ENCODE results near the gene IL9.

IL9 gene

DNA sequence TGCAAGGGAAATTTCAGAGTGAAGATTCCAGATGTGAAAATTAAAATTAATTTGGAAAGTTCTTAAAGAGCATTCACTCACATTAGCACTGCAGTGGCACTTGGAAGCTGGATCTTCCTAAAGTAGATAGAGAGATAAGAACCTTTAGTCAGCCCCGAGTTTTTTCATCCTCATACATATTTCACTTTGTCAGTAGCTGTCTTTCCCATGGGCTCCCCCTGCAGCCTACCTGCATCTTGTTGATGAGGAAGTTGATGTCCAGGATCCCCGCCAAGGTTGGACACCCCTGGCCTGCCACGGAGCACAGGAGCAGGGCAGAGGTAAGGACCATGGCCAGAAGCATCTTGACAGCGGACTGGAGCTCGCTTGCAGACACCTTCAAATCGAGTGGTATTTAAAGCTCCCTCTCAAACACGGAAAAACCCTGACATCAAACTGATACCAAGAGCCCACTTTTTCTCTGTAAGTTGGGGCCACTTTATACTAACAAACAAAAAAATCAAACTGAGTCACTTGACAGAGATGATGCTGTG, at the start of gene IL9:
Gene IL9 (minus strand): TSS at position 368 of the 533 bp plus-strand sequence. CDS start 25 bp downstream, at position 343.
- DNase-seq, result no peak

DNA sequence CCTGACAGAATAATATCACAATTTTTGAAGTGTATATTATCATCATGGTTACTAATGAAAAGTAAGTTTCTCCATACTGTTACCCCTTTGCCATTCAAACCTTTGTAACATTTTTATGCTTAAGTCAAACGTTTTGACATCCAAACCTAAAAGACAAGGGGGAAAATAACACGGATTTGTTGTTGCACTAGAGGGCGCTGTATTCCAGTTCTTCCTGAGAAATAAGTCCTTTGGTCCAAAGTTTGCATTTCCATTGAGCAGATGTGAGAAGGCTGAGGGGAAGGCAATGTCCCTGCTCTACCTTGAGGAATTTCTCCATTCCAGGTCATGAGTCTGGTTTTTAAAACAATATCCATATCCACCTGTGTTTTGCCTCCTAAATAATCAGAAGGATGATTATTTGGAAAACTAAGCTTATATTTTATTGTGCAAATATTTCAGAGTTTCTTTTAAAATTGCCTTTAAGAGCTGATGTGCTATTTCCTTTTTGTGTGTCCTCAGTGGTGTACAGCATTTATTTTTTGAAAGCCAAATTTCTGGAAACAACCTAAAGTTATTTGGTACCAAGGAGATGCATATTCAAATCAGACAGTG, 49.4 kb upstream of the IL9 start:
- peak; percentile 74 for DNase-seq

DNA sequence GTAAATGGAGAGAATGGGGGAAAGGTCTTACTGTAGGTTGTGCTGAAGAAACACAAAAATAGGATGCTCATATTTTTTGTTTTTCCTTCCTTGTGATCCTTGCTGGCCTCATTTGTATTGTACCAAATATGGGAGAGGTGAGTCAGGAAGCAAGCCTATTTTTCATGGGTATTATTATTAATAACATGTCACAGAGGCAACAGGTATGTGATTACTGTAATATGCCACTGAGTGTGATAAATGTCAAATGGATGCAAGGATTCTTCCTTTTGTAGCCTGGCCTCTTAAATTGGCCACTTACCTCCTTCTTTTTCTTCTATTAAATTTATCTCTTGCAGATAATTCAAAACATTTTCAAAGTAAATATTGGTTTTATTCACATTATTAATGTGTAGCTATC, 48.9 kb upstream of the IL9 start:
- DNase-seq, result no peak

DNA sequence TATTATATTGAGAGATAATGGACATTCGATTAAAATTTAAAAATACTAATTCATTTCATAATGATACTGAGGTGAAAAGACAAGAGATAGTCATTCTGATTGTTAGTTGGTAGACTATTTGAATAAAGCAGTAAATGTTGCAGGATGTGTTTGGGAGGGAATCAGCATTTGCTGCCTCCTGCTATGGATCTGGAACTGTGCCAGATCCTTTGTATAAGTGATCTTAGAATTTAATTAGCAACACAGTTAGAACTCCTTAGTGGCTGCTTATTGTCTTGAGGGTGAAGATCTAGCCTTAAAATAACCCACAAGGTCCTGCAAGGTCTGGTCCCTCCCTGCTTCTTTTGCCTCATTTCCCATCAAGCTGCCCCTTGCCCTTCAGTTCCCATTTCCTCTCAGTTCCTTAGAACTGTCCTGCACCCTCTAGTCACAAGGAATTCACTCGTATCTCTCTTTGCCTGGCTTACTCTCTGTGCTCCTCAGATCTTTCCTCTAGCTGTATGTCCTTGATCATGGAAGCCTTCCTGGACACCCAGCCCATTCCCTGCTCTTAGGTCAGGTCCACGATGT, 46.6 kb upstream of the IL9 start:
- no peak for DNase-seq

DNA sequence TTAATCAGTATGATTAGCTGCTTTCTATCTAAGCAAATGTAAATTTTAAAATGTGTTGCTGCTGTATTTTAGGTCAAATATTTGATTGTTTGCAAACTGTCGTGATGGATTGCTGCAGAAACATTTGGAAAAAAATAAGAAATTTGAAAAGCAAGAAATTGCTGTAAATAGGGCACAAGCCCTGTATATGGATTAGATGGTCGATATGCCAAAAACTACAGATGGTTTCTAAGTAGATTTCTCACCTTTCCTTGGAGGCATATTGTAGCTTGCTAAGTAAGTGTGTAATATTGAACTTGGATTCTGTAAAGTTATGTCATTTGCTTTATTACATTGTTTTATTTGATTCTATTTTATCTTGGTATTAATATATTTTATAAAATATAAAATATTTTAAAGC, 46.1 kb upstream of the IL9 start:
- no peak for DNase-seq

DNA sequence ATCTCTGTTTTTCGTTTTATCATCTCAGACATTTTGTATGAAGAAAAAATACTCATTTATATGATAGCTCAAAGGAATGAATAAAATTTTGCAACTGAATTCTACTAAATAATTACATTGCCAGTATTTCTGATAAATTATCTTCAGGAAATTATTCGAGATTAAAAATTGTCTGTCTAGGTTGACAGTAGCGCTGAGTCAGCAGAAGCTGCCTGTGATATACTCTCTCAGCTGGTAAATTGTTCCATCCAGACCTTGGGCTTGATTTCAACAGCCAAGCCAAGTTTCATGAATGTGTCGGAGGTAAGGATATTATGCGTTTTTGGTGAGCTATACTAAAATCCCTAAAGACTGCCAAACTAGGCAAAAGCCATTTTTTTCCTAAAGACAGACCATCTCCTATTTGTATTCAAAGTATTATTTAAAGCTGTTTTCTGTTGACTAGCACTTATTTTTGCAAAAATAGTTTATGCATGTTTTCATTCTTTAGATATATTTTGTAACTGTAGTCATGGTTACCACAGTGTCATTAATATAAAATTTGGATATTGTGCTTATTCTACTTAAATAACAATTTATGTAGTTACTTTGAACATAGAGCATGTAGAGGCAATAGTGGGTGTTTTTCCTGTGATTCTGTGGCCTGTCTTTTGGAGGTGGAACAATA, 41.7 kb upstream of the IL9 start:
- no peak for DNase-seq

DNA sequence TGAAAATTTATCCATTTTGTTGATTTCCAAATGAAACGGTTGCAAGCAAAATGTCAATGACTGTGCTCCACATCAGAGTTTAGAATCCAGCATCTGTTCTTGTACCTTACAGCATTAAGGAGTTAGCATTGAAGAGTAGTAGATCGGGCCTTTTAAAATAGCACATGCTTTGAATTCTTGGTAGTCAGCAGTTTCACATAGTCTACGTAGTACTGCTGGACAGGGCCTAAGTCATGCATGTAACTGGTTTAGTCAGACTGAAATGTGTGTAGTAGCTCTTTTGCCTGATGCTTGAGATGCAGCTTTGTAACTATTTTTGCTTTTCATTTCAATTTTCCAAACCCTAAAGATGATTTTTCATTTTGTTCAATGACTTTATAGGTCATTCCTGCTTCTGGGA, 39.3 kb upstream of the IL9 start:
- DNase-seq, result no peak

DNA sequence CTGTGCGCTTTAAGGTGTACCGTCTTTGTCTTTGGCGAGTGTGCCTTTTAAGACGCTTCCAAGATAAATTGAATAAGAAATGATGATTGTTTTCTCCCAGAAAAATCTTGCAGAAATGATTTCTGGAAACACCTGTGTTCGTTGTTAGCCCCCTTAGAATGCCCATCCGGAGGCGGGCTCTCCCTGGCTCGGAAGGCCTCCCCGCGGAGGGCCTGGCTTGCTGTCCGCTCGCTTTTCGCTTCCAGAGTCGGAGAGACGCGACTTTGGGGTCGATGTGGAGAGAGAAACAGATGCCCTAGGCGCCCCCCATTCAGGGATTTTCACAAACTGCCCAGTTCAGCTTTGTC, 35.3 kb upstream of the IL9 start:
- DNase-seq, result no peak

DNA sequence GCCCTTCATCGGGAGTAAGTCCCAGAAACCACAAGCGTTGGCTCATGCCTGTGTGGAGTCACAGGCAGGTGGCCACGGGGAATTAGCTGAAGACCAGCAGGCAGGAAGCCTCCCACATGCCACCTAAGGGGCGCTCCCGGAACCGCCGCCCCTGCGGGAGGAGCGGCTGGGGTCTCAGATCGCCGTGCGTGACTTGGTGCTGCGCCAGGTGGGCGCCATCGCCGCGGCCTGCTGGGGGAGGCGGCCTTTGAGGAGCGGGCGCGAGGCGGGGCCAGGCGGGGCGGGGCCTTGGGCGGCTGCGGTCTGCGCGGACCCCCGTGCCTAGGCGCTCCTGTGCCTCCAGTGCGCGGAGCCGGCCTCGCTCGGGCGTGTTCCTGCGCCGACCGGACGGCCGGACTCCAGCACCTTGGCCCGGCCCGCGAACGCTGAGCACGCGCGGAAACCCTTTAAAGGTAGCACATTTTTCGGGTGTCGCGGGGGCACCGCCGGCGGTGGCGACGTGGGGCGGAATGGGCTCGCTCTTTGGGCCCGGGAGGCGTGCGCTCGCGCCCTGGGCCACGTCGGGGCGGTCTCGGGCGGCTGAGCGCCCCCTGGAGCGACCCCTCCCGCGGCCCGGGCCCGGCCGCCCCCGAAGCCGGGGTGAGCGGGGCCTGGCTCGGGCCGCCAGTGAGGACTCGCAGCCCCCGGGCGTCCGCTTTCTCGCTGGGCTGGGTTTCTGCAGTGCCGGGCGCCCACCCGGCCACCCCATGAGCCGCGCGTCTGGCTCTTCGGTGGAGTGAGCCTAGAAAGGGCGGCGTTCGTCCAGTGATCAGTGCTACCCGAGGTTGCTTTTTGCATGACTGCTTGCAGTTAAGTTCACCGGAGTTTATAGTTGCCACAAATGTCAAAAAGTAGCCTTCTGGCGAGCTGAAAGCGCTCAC, 34.6 kb upstream of the IL9 start:
- DNase-seq, result no peak

DNA sequence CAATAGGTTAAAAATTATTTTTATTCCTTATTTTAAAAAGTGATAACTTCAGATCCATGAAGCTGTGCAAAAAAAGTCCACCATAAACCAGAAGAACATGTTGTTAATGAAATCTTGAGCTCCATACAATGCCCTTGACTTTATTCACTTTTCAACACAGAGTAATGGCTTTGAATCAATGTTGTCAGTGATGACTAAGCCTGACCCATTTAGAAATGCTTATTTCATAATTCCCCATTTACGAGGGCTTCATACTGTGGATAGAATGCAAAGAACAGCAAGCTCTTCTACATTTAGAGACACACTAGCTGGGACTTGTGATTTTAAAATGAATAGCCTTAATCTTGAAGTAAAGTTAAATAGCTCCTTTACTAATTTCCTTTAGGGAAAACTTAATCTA, 25.7 kb upstream of the IL9 start:
- peak; percentile 54 for DNase-seq

DNA sequence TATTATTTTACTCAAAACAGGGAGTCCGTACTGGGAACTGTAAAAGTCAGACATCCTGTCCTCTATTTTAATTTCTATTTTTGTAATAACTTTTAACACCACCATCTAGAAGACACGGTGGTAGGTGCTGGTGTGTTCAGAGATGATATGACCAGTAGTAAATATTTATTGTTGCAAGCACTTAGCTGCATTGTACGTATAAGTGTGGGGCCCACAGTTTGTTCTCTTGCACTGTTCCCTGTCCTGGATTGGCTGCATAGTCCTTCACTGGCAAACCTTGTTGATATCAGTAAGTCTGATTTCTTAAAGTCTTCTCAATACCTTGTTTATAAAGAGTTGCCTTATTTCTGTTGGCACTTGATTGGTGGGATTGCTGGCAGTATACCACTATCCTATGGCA, 24.6 kb upstream of the IL9 start:
- no peak for DNase-seq

DNA sequence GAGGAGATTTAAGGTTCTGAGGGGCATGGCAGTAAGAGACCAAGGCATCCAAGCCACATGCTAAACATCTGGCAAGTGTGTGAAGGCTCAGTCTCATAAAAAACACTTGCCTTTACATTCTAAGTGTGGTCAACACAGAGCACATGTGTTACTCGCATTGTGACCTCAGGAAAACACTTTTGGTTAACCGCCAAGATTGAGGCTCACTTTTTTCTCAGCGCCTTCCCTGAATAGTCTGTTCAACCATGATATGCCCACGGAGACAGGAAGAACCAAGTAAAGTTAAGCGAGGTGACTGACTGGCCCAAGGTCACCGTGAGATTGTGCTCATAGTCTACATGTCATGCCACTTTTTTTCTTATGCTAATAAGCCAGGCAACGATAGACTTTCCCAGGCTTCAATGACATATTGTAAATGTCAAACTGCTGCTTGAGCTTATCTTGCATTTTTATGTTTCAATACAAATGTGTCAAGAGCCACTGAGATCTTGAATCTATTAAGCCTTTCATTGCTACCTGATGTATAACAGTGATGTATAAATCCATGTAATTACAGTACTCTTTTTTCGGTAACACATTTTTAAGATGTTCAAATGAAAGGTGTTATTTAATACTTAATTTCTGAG, 21.1 kb upstream of the IL9 start:
- no peak for DNase-seq

DNA sequence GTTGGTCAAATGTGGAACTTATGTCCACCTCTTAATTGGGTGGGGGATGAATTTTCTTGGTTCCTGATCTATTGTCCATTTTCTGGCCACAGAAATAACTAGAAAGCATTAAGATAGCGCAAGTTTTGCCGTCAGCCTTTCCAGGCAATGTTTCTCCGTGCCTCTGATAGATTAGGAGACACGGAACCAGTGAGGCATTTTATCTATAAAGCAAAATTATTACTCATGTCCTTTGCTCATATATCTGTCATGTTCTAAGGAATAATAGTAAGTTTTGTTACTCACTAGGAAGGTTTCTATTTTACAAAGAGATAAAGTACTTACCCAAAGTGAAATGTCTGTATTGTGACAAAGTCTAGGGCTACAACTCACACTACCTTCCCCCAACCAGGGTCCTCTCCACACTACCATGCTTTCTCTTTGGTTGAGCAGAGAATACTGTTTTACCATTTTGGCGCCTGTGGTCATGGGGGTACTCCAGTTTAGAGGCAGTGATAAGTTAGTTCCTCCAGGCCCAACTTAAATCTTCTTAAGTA, 19.9 kb upstream of the IL9 start:
- DNase-seq, result no peak

DNA sequence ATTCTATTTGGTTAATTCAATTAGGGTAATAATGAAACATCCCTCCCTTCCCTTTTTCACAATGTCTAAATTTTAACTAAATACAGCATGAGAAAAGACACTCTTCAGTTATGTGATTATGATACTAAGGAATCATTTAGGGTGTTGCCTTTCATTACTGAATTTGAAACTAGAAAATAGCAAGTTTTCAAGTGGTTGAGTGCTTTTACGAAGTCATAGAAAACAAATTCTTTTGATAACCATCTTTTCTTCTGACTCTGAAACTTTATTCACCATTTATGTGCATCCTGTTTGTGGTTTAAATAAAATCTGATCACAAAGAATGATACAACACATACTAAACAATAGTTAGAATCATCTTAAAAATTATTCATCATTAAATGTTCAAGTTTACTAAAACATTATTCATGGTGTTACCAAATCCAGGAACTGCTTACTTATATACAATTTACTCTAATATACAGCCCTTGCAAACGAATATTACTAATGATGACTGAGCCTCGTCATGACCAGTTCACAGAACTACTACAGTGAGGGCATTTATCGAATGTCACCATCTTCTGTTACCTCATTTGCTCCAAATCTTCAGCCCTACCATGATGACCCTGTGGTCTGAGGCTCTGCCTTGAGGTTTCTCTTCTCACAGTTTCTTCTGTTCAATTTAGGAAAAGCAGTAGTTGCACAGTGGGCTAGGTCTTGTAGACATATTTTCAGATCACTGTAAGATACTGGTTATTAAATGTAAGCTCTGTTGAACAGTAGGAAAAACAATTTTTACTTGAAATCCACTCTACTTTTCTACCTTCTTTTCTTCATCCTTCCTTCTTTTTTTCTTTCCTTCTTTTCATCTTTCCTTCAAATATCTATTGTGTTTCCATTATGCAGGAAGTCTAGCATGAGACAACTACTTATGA, 18.3 kb upstream of the IL9 start:
- DNase-seq, result no peak

DNA sequence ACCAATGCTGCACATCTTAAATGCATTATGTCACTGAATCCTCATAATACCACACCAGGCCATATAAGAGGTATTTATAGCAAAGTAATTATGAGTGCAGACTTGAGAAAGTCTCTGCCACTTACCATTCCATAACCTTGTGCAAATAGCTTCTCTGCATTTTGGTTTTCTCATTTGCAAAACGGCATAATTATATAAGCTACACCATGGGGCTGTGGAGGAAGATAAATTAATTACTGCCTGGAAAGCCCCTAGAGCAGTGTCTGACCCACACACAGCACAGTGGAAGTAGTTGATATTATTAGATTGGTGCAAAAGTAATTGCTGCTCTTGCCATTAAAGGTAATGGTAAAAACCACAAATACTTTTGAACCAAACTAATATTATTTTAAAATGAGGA, 9.5 kb upstream of the IL9 start:
- no peak for DNase-seq

DNA sequence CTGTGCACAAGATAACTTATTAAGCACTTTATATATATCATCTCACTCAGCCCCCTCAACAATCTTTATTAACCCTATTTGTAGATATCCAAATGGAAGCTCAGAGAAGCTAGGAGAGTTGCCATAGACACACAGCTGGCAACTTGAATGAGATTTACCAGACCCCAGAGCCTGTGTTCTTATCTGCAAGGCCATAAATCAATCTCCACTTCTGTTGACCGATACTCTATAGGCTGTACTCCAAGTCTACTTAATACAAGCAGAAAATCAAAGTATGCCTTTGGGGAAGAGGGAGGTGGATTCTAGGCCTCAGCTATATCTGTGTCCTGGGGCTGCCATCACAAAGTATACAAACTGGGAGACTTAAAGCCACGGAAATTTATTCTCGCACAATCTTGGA, 6.0 kb upstream of the IL9 start:
- no peak for DNase-seq

DNA sequence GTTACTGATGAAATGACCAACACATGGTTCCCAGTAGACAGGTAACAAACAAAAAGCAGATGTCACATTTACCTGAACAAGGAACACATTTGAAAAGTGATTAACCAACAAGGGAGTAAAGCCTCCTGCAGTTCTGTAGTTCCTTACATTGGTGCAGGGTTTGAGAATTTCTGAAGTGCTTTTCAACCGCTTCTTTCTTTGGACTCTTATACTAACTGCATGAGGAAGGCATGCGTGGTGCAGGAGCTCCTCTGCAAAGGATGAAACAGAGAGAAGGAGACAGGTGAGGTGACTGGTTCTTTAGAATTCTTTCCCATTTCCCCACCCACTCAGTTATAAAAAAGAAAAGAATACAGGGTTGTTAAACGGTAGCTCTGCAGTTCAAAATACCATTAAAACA, 4.6 kb upstream of the IL9 start:
- no peak for DNase-seq

DNA sequence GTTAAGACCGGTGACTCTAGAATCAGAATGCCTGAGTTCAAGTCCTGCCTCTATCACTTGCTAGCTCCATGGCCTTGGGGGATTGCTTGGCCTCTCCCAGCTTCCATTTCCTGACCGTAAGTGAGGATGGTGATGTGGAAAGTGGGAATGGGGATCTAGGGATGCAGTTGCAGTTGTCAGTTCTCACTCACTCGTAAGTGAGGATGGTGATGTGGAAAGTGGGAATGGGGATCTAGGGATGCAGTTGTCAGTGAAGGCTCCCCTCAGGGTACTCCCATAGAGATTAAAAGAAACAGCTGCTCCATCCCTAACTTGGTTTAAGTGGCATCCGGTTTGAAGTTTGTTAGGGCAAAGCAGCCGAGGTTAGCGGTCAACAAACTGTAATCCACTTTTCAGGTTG, 3.0 kb upstream of the IL9 start:
- DNase-seq, result no peak

DNA sequence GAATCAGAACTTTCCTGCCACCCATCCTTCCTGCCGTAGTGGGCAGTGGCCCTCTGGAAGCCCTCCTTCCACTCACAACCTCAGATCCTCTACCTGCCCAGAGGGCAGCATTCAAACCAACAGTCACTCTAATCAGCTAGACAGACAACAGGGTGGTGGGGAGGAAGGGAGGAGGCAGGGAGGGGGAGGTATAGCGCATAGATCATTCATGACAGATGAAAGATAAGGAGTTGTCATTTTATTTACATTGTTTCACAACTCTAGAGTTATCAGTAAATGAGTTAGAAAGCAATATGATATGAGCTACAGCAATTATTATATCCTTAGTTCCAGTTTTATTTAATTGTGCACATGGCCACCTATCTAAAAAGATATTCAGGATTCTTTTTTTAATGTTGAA, 852 bp downstream of the IL9 start:
- DNase-seq, result no peak

DNA sequence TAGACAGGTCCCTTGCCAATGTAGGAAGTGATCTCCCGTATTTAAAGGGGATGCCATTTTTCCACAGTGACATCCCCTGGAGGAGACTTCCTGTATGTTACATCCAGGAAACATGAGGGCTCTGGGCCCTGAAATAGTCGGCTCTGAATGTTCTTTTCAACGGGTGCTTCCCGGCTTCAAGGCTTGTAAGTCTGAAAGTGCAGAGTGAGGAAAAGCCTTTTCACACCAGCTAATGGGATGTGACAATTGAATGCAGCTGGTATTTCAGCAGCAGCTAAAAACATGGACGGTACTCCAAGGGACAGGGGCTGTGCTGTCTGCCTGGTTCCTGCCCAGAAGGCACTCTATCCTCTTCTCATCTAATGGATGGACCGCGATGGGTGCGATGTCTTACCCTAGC, 1.4 kb downstream of the IL9 start:
- DNase-seq, result no peak

DNA sequence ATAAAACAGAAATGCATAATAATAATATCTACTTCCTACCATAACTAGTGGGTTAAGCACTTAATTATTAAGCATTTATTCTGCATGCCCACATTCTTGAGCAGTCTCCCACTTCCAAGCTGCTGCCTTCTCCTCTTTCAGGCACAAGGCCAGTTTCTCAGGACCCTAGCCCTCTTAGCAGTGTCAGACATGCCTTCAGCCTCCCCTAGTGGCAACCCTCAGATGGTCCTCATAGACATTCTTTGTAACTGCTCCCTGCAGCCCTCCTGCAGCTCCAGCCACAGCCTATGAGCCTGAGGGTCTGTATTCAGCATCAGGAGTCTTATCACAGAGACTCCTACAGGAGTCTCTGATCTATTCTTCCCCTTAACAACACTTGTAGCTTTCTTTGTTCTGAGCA, 3.9 kb downstream of the IL9 start:
- DNase-seq, result no peak

DNA sequence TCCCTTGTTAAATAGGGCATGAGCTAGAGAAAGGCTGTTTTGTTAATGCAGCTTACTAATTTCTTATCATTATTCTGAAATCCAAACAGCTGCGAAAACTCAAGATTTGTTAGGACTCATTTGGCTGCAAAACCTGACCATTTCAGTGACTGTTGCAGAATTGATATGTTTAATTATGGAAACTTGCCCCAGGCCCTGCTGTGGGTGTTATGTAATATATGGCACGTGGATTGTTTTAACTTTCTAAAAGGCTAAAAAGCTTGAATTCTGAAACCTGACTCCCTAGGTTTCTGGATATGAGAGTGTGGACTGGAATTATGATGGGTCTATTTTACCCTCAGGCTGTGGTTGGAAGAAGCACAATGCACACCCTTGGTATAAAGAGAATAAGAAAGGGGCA, 4.4 kb downstream of the IL9 start:
- no peak for DNase-seq

All from HCEC 1CT (cell line).